ENCODE data around the gene CYRIA. TPM values are rescaled to one million over a fixed set of nuclear protein-coding genes. Genes with fewer than 3 reads are reported as not detected.

CYRIA gene
- total and polyA plus RNA-seq, 3 donors from 2014 or later = 2.6 to 4.8 (median 4.1) TPM

GRCh38 chr2:16653799-16654198 lies 11.8 kb downstream of the CYRIA start:
- TF ChIP-seq POLR2A (IDR thresholded peaks at IDR 0.05) = no peak
- no peak for TF ChIP-seq CTCF (IDR thresholded peaks at IDR 0.05)
- Histone ChIP-seq H3K4me3 (no peak overlapping the region), H3K9me3 (no peaks in the 10 kb centered on the region), H3K36me3 (ENCODE audit: low read depth, missing control alignments) (no peaks in the 10 kb centered on the region), H3K4me1 (peaks cover 10% of the 10 kb centered on the region), H3K27me3 (no peaks in the 10 kb centered on the region), H3K27ac (no peak overlapping the region)
- intact Hi-C loops (cut with DNase I; ENCODE audit: low total_unique reads) = no loop called here
- no peak for DNase-seq
- WGBS, 2 donors = 84 to 88% methylated on average over 4 of the region's 4 CpGs

DNA sequence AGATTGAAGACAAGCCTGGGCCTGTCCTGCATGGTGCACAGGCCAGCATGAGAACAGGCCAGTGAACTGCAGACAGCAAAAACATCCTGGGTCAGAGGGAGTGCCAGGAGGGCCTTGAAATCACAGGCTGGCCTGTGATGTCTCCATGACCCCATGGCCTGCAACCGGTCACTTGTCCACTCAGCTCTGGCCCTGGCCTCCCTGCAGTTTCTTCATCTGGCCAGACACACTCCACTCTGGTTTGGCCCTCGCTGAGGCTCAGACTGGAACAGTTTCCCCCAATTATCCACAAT lies 12.6 kb downstream of the CYRIA start:
- no peak overlapping the region for H3K4me3 ChIP-seq
- no peaks in the 10 kb centered on the region for H3K36me3 ChIP-seq (ENCODE audit: low read depth, missing control alignments)
- intact Hi-C loops (cut with DNase I; ENCODE audit: low total_unique reads) = no loop called here
- H3K27me3 ChIP-seq = no peaks in the 10 kb centered on the region
- H3K4me1 ChIP-seq = peaks cover 10% of the 10 kb centered on the region
- peak overlapping the region in 1 of 2 donors; percentile 72 for H3K27ac ChIP-seq
- TF ChIP-seq POLR2A (IDR thresholded peaks at IDR 0.05) (no peak), CTCF (IDR thresholded peaks at IDR 0.05) (no peak)
- 65 to 69% methylated on average over 2 of the region's 2 CpGs for WGBS, 2 donors
- DNase-seq = peak; percentile 43
- no peaks in the 10 kb centered on the region for H3K9me3 ChIP-seq

DNA sequence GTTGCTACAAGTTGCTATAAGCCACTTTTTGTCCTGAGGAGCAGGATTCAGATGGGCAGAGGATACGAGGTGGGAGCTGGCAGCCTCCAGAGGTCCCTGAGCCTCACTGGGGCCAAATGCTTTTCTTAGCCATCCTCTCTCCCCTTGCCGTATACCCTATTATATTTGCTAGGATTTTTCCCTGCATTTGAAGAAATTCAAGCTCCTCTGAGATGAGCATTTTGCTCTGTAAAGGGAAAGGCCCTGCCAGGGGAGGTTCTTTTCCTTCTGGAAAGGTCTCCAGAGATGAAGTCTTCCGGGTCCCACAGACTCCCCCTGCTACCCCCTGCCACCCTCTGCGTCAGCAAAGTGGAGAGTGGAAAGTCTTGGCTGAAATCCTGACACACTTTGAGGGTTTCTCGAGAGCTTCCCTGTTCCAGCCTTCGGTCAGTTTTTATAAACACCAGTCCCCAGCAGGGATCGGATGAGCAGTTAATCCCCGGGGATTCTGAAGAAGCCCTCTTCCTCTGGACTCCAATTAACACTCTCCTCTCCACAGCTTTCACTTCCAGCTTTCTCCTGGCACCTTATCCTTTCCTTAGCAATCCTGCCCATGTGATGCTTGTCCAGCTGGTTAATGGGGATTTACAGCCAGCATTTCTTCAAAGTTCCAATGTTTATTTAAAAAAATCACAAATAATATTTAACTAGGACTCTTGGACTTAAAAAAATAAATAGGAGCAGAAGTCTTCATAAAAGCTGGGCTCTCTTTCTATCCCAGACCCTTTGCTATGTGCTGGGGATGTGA lies 13.1 kb downstream of the CYRIA start:
- intact Hi-C loops (cut with DNase I; ENCODE audit: low total_unique reads) = no loop called here
- H3K4me1 ChIP-seq = peaks cover 10% of the 10 kb centered on the region
- H3K27me3 ChIP-seq = no peaks in the 10 kb centered on the region
- H3K36me3 ChIP-seq (ENCODE audit: low read depth, missing control alignments) = no peaks in the 10 kb centered on the region
- H3K9me3 ChIP-seq = no peaks in the 10 kb centered on the region
- no peak for TF ChIP-seq POLR2A (IDR thresholded peaks at IDR 0.05)
- no peak for TF ChIP-seq CTCF (IDR thresholded peaks at IDR 0.05)
- peak overlapping the region; percentile 14 to 72 for H3K27ac ChIP-seq
- WGBS, 2 donors = 41 to 50% methylated on average over 8 of the region's 8 CpGs
- no peak for DNase-seq
- no peak overlapping the region for H3K4me3 ChIP-seq

DNA sequence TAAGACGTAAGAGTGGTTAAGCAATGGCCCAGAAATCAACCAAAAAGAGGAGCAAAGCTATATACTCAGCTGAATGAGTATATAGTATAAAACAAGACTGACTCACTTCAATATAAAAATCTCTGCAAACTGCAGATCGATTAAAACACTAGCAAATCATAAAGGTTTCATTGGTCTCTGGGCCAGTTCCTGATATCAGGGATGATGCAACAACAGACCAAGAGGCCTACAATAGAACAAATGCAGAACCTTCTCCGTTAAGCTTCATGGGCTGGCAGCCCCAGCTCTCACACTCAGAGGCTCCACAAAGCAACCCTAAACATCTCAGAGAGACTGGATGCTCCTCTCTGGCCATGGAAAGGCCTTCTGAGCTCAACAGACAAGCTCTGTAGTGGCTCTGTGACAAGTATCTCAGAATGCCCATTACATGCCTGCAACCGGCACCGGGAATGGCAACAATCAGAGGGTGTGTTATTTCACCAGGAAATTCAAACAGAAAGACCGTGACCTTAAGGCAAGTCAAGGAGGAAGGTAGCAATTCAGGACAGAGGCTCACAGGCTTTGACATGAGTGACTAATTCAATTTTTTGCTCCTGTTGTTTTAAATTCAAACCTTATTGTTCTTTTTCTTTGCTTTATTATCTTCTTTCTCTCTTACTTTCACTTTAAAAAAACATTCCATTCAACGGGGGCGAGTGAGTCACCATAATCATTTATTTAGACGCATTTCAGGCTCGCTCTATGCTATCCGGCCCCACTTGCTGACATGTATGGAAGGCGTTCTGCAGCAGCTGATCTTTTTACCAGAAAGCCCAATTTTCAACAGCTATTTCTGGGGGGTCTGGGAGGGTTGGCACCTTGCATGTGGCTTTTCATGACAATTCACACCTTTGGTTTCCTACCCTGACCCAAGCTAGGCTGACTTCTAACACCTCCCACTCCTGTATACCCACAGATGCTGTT lies 15.1 kb downstream of the CYRIA start:
- Histone ChIP-seq H3K27me3 (no peaks in the 10 kb centered on the region), H3K4me1 (peaks cover 10% of the 10 kb centered on the region), H3K27ac (peak overlapping the region in 1 of 2 donors; percentile 56), H3K36me3 (ENCODE audit: low read depth, missing control alignments) (no peaks in the 10 kb centered on the region), H3K9me3 (no peaks in the 10 kb centered on the region), H3K4me3 (no peak overlapping the region)
- TF ChIP-seq CTCF (IDR thresholded peaks at IDR 0.05) (no peak), POLR2A (IDR thresholded peaks at IDR 0.05) (no peak)
- DNase-seq = no peak
- 51 to 64% methylated on average over 12 of the region's 12 CpGs for WGBS, 2 donors
- intact Hi-C loops (cut with DNase I; ENCODE audit: low total_unique reads) = no loop called here

Measured in testis (tissue), 3 donors.